Activated naive CD8-positive, alpha-beta T cell treated with anti-CD3 and anti-CD28 coated beads for 36 hours (primary cell): ENCODE data around the gene GAPDH. TPM values are rescaled to one million over a fixed set of nuclear protein-coding genes. Genes with fewer than 3 reads are reported as not detected.
"Not testable (repeated sequence)": the region's sequence is repeated elsewhere in the genome, so short reads cannot be mapped to it uniquely, and the experiment has no call there.

Experiments
- DNase-seq: peaks from one replicate; pipeline ENCODE4 v3.0.0; 2021
- H3K27ac Mint-ChIP-seq: one replicate; pipeline ENCODE4 v1.8.0; 2022; ENCODE audit warnings: mild to moderate bottlenecking, moderate library complexity, mixed read lengths
- H3K27me3 Mint-ChIP-seq: one replicate; pipeline ENCODE4 v1.8.0; 2022; ENCODE audit warnings: mild to moderate bottlenecking, mixed read lengths
- H3K36me3 Mint-ChIP-seq: one replicate; pipeline ENCODE4 v1.8.0; 2021; ENCODE audit warnings: mild to moderate bottlenecking, mixed read lengths
- H3K4me1 Mint-ChIP-seq: one replicate; pipeline ENCODE4 v1.8.0; 2021; ENCODE audit warnings: mixed read lengths
- H3K4me3 Mint-ChIP-seq: one replicate; pipeline ENCODE4 v1.8.0; 2022; ENCODE audit warnings: mild to moderate bottlenecking, moderate library complexity, mixed read lengths
- H3K9me3 Mint-ChIP-seq: one replicate; pipeline ENCODE4 v1.8.0; 2022; ENCODE audit warnings: mixed read lengths
- total RNA-seq, 2 experiments: library from RNA; stranded (reverse); gene quantifications; one replicate each; pipeline ENCODE4 v1.2.3, GENCODE V29; 2021

The GAPDH gene
- total RNA-seq, 2 experiments from 2014 or later, result 8,986 to 9,154 TPM

- H3K9me3 Mint-ChIP-seq, result no peaks in the 10 kb centered on the region
- peaks cover 22% of the 10 kb centered on the region for H3K4me1 Mint-ChIP-seq
- no peak overlapping the region for H3K27ac Mint-ChIP-seq
- H3K36me3 Mint-ChIP-seq, result peaks cover 4% of the 10 kb centered on the region
- no peak overlapping the region for H3K4me3 Mint-ChIP-seq
- H3K27me3 Mint-ChIP-seq, result no peaks in the 10 kb centered on the region
- no peak for DNase-seq
Measured at GRCh38 chr12:6548556-6548955, 14.2 kb downstream of the GAPDH start.

- H3K36me3 Mint-ChIP-seq, result peaks cover 5% of the 10 kb centered on the region
- no peak overlapping the region for H3K4me3 Mint-ChIP-seq
- no peaks in the 10 kb centered on the region for H3K9me3 Mint-ChIP-seq
- H3K4me1 Mint-ChIP-seq, result peaks cover 26% of the 10 kb centered on the region
- H3K27ac Mint-ChIP-seq, result no peak overlapping the region
- DNase-seq, result no peak
- no peaks in the 10 kb centered on the region for H3K27me3 Mint-ChIP-seq
Measured at GRCh38 chr12:6548966-6549683, 14.8 kb downstream of the GAPDH start.

DNA sequence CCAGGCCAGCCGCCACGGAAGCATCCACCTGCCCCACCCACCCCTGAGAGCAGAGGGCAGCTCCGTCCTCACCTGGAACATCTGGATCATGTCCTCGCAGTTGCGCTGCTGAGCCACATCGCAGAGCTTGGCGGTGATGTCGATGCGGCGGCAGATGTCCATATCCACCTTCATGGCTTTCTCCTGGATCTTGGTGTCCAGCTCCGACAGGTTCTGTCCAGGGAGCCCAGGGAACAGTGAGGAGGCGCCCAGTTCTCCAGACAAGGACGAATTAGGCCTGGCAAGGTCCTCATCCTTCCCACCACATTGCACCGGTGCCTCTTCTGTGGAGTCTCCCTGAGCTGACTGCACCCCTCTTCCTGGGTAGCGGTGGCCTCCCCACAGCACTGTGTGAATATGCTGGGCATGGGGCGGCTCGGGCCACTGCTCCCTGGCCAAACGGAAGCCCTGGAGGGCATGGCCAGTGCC lies 15.4 kb downstream of the GAPDH start:
- Mint-ChIP-seq H3K9me3 (no peaks in the 10 kb centered on the region), H3K27ac (no peak overlapping the region), H3K4me3 (no peak overlapping the region), H3K36me3 (peaks cover 8% of the 10 kb centered on the region), H3K4me1 (peaks cover 32% of the 10 kb centered on the region), H3K27me3 (no peaks in the 10 kb centered on the region)
- DNase-seq, result no peak

DNA sequence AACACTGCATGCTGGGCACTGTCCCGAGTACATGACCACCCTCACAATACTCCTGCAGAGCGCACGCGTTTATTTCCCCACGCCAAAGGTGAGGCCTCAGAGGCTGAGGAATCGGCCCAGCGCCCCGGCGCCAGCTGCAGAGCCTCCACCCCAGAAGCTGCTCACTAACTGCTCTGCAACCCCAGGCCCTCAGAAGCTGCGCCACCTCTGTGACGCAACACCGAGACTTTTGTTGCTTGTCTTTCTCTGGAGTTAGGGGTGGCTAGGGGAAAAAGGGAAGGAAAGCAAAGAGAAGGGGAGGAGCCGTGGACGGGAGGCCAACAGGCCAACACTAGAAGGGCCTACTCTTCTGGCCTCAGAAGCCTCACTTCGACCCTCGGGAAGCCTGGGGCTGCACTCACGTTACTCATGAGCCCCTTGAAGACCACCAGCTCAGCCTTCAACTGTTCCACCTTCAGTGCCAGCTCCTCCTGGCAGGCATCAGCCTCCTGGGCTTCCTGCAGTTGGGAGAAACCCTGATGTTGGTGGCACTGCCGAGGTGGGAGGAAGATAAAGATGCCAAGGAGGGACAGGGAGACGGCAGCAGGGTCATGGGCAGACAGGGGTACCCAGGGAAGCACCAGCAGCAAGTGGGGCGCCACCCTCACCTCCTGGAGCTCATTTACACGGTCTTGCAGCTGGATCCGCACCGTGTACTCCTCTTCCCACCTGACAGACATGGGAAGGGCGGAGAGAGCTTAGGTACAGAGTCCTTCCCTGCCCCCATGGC lies 16.2 kb downstream of the GAPDH start:
- H3K27ac Mint-ChIP-seq, result no peak overlapping the region
- H3K4me3 Mint-ChIP-seq, result no peak overlapping the region
- peaks cover 14% of the 10 kb centered on the region for H3K36me3 Mint-ChIP-seq
- no peaks in the 10 kb centered on the region for H3K9me3 Mint-ChIP-seq
- peaks cover 36% of the 10 kb centered on the region for H3K4me1 Mint-ChIP-seq
- H3K27me3 Mint-ChIP-seq, result no peaks in the 10 kb centered on the region
- DNase-seq, result no peak

GRCh38 chr12:6551063-6551461 lies 16.7 kb downstream of the GAPDH start:
- Mint-ChIP-seq H3K27me3 (no peaks in the 10 kb centered on the region), H3K36me3 (peaks cover 10% of the 10 kb centered on the region), H3K9me3 (no peaks in the 10 kb centered on the region), H3K4me1 (peaks cover 36% of the 10 kb centered on the region), H3K27ac (no peak overlapping the region), H3K4me3 (no peak overlapping the region)
- DNase-seq, result no peak

DNA sequence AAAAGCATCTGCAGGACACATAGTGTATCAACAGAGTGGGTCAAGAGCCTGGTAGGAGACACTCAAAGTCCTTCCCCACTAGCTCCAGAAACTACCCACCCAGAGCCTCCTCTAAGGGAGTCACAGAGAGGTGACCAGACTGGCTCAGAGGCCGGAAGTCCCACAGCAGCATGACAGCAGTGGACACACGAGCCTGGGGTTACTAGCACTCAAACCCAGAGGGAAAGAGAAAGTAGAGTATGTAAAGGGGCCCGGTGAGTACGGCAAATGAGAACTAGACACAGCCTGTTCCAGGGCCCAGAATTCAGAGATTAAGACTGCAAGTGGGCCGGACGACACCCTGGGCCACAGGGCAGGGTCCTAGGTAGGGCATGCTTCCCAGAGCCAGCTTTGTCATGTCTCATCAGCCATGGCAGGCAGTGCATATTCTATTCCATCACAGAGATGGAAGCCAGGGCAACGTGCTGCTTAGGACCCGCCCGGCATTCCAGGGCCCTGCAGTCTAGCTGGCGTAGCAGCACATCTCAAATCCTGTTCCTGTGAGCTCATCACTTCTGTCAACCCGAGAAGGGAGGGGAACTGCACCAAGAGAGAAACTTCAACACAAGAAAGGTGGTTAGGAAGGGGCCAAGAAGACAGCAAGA lies 17.3 kb downstream of the GAPDH start:
- Mint-ChIP-seq H3K4me3 (no peak overlapping the region), H3K4me1 (peaks cover 39% of the 10 kb centered on the region), H3K27ac (no peak overlapping the region), H3K9me3 (no peaks in the 10 kb centered on the region), H3K27me3 (no peaks in the 10 kb centered on the region), H3K36me3 (peaks cover 14% of the 10 kb centered on the region)
- DNase-seq, result no peak

DNA sequence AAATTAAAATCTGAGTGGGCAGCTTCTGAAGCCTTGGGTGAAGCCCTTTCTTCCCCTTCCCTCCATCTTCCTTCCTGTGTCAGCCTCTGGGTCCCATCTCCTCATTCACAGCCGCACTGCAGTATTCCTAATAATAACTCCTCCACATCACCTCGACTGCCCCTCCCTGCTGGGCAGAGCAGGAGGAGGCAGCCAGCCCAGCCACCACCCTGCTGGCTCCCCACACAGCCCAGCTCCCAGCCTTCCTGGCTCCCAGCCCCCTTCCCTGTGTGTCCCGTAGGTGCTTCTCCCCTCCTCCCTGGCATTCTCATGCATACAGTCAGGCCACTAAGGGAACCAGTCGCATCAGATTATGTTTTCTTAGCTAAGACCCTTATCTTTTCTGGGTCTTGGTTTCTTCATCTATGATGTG lies 17.8 kb downstream of the GAPDH start:
- Mint-ChIP-seq H3K9me3 (no peaks in the 10 kb centered on the region), H3K4me3 (peak overlapping the region; percentile 25), H3K27ac (no peak overlapping the region), H3K36me3 (peaks cover 18% of the 10 kb centered on the region), H3K27me3 (no peaks in the 10 kb centered on the region), H3K4me1 (peaks cover 44% of the 10 kb centered on the region)
- no peak for DNase-seq

- H3K4me1 Mint-ChIP-seq, result peaks cover 47% of the 10 kb centered on the region
- peaks cover 18% of the 10 kb centered on the region for H3K36me3 Mint-ChIP-seq
- H3K9me3 Mint-ChIP-seq, result no peaks in the 10 kb centered on the region
- DNase-seq, result no peak
- peak overlapping the region; percentile 22 for H3K4me3 Mint-ChIP-seq
- no peaks in the 10 kb centered on the region for H3K27me3 Mint-ChIP-seq
- H3K27ac Mint-ChIP-seq, result no peak overlapping the region
Measured at GRCh38 chr12:6553051-6553868, 18.9 kb downstream of the GAPDH start.

DNA sequence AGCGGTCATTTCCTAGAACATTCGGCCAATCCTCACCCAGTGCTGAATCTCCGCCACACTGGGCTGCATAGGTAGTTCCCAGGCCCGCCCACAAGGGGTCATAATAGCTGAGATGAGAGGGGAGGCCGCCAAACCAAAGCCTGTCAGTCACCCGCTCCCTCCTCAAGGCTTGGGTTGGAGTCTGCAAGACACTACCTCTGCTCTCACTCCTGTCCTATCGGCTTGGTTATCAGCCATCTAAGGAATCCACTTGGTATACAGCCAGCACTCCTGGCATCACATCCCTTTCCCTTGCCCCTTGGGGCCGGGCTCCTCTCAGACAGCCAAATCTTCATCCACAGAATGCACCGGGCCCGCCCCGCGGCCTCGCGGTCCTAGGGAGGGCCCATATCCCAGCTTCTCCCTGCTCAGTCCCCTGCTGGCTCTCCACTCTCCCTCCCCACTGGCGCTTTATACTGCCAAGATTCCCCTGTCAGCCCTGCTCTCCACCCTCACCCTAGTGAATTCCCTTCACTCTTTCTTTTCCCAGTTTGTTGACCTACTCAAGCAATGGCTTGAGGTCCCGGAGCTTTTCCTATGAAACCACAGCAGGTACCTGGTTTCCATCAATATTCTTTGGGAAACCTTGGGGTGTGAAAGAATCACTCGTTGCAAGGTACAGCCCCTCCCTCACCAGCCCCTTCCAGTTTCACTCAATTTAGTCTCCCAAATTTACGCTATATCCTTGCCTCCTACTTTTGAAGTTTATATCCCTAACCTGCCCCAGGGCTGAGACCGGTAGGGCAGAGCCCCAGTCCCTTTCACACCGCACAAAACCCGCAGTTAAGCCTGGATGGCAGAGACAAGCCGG lies 20.1 kb downstream of the GAPDH start:
- peak; percentile 81 for DNase-seq
- H3K9me3 Mint-ChIP-seq, result no peaks in the 10 kb centered on the region
- H3K36me3 Mint-ChIP-seq, result peaks cover 21% of the 10 kb centered on the region
- H3K4me1 Mint-ChIP-seq, result peaks cover 50% of the 10 kb centered on the region
- H3K27ac Mint-ChIP-seq, result peak overlapping the region; percentile 68
- no peaks in the 10 kb centered on the region for H3K27me3 Mint-ChIP-seq
- H3K4me3 Mint-ChIP-seq, result peak overlapping the region; percentile 97

- H3K27me3 Mint-ChIP-seq, result no peaks in the 10 kb centered on the region
- H3K4me3 Mint-ChIP-seq, result peak overlapping the region; percentile 97
- peak; percentile 37 for DNase-seq
- H3K9me3 Mint-ChIP-seq, result no peaks in the 10 kb centered on the region
- peak overlapping the region; percentile 68 for H3K27ac Mint-ChIP-seq
- H3K4me1 Mint-ChIP-seq, result peaks cover 51% of the 10 kb centered on the region
- H3K36me3 Mint-ChIP-seq, result peaks cover 28% of the 10 kb centered on the region
Measured at GRCh38 chr12:6555018-6555691, 20.8 kb downstream of the GAPDH start.

- DNase-seq, H3K9me3 Mint-ChIP-seq, H3K27me3 Mint-ChIP-seq: not testable (repeated sequence)
- peak overlapping the region; percentile 86 for H3K4me3 Mint-ChIP-seq
- H3K36me3 Mint-ChIP-seq, result peaks cover 33% of the 10 kb centered on the region
- peaks cover 52% of the 10 kb centered on the region for H3K4me1 Mint-ChIP-seq
- peak overlapping the region; percentile 67 for H3K27ac Mint-ChIP-seq
Measured at GRCh38 chr12:6556496-6556817, 22.1 kb downstream of the GAPDH start.

- Mint-ChIP-seq H3K4me1 (peaks cover 49% of the 10 kb centered on the region), H3K27ac (peak overlapping the region; percentile 67), H3K9me3 (no peaks in the 10 kb centered on the region), H3K27me3 (no peaks in the 10 kb centered on the region), H3K4me3 (peak overlapping the region; percentile 86), H3K36me3 (peaks cover 36% of the 10 kb centered on the region)
- no peak for DNase-seq
Measured at GRCh38 chr12:6556857-6557256, 22.5 kb downstream of the GAPDH start.

GRCh38 chr12:6558014-6558760 lies 23.9 kb downstream of the GAPDH start:
- H3K4me1 Mint-ChIP-seq, result peaks cover 37% of the 10 kb centered on the region
- H3K27me3 Mint-ChIP-seq, H3K4me3 Mint-ChIP-seq, H3K9me3 Mint-ChIP-seq: not testable (repeated sequence)
- H3K27ac Mint-ChIP-seq, result peak overlapping the region; percentile 20
- DNase-seq, result peak; percentile 47
- H3K36me3 Mint-ChIP-seq, result peaks cover 39% of the 10 kb centered on the region
